SK-N-SH treated with all-trans-retinoic acid at 6 μM for 48 hours (cell line): ENCODE data around the gene MDGA2.

Source experiments
- ATAC-seq: fragments of 200-7000 bp; cut with Tn5 transposase; 3 replicates; pipeline ENCODE4 v1.9.1; 2020; ENCODE audit warnings: mild to moderate bottlenecking, moderate library complexity
- ARNTL ChIP-seq: fragments of 450-650 bp; formaldehyde crosslinking; IDR thresholded peaks from 2 replicates; pipeline ENCODE4 v1.5.0; 2020; ENCODE audit warnings: low read depth, mild to moderate bottlenecking, moderate library complexity, borderline replicate concordance
- BACH2 ChIP-seq: fragments of 250-450 bp; sonication (Bioruptor Pico); IDR thresholded peaks from 2 replicates; pipeline ENCODE4 v1.9.0; 2021; ENCODE audit warnings: mild to moderate bottlenecking, borderline replicate concordance
- ESRRG ChIP-seq: fragments of 250-450 bp; sonication (Bioruptor Pico); IDR thresholded peaks from 2 replicates; pipeline ENCODE4 v1.6.1; 2021; ENCODE audit warnings: mild to moderate bottlenecking
- GLIS3 ChIP-seq: fragments of 250-450 bp; sonication (Bioruptor Pico); IDR thresholded peaks from 2 replicates; pipeline ENCODE4 v1.5.0; 2020; ENCODE audit warnings: mild to moderate bottlenecking, moderate library complexity
- ISL1 ChIP-seq: fragments of 250-450 bp; sonication (Bioruptor Pico); IDR thresholded peaks from 2 replicates; pipeline ENCODE4 v2.1.2; 2022; ENCODE audit warnings: mild to moderate bottlenecking, moderate library complexity
- OSR1 ChIP-seq: fragments of 250-450 bp; sonication (Bioruptor Pico); IDR thresholded peaks from 2 replicates; pipeline ENCODE4 v1.8.0; 2022; ENCODE audit warnings: moderate library complexity, mild to moderate bottlenecking, inconsistent platforms
- PPARA ChIP-seq: fragments of 250-450 bp; sonication (Bioruptor Pico); IDR thresholded peaks from 2 replicates; pipeline ENCODE4 v1.5.0; 2020; ENCODE audit warnings: mild to moderate bottlenecking, borderline replicate concordance
- RARB ChIP-seq: fragments of 250-450 bp; sonication (Bioruptor Pico); IDR thresholded peaks from 2 replicates; pipeline ENCODE4 v1.8.0; 2021; ENCODE audit warnings: mild to moderate bottlenecking, moderate library complexity
- SNAI2 ChIP-seq: fragments of 250-450 bp; sonication (Bioruptor Pico); IDR thresholded peaks from 2 replicates; pipeline ENCODE4 v1.5.0; 2020; ENCODE audit warnings: mild to moderate bottlenecking, moderate library complexity
- TCF4 ChIP-seq: fragments of 250-450 bp; sonication (Bioruptor Pico); IDR thresholded peaks from 2 replicates; pipeline ENCODE4 v1.8.0; 2021; ENCODE audit warnings: mild to moderate bottlenecking, moderate library complexity, borderline replicate concordance
- ZC3H10 ChIP-seq: fragments of 250-450 bp; sonication (Bioruptor Pico); IDR thresholded peaks from 2 replicates; pipeline ENCODE4 v1.5.1; 2021; ENCODE audit warnings: mild to moderate bottlenecking, moderate library complexity
- ZFP3 ChIP-seq: fragments of 250-450 bp; sonication (Bioruptor Pico); IDR thresholded peaks from 2 replicates; pipeline ENCODE4 v1.5.0; 2020; ENCODE audit warnings: mild to moderate bottlenecking, moderate library complexity
- ZFP30 ChIP-seq: fragments of 450-650 bp; formaldehyde crosslinking; IDR thresholded peaks from 2 replicates; pipeline ENCODE4 v1.5.0; 2022; ENCODE audit warnings: mild to moderate bottlenecking, moderate library complexity
- ZNF565 ChIP-seq: fragments of 450-650 bp; formaldehyde crosslinking; conservative IDR thresholded peaks from 2 replicates; pipeline ENCODE4 v1.5.0; 2020; ENCODE audit warnings: low read depth, mild to moderate bottlenecking, moderate library complexity
- ZNF70 ChIP-seq: fragments of 450-650 bp; formaldehyde crosslinking; IDR thresholded peaks from 2 replicates; pipeline ENCODE4 v1.5.0; 2020; ENCODE audit warnings: mild to moderate bottlenecking, moderate library complexity
- ZNF8 ChIP-seq: fragments of 450-650 bp; formaldehyde crosslinking; IDR thresholded peaks from 2 replicates; pipeline ENCODE4 v1.5.0; 2020; ENCODE audit warnings: mild to moderate bottlenecking, moderate library complexity
- TF ChIP-seq, protein P1 (sequence below): fragments of 250-450 bp; sonication (Bioruptor Pico); IDR thresholded peaks from 2 replicates; pipeline ENCODE4 v1.8.0; 2021; ENCODE audit warnings: low read depth, mild to moderate bottlenecking, moderate library complexity, borderline replicate concordance
- TF ChIP-seq, protein P2 (sequence below): fragments of 250-450 bp; sonication (Bioruptor Pico); IDR thresholded peaks from 2 replicates; pipeline ENCODE4 v1.5.0; 2020; ENCODE audit warnings: mild to moderate bottlenecking, moderate library complexity
- TF ChIP-seq, protein P3 (sequence below): fragments of 250-450 bp; sonication (Bioruptor Pico); IDR thresholded peaks from 2 replicates; pipeline ENCODE4 v1.5.1; 2020; ENCODE audit warnings: low read depth, mild to moderate bottlenecking, moderate library complexity
- TF ChIP-seq, protein P4 (sequence below): fragments of 250-450 bp; sonication (Bioruptor Pico); IDR thresholded peaks from 2 replicates; pipeline ENCODE4 v1.8.0; 2020; ENCODE audit warnings: mild to moderate bottlenecking, moderate library complexity, borderline replicate concordance
- TF ChIP-seq, protein P5 (sequence below): fragments of 250-450 bp; sonication (Bioruptor Pico); IDR thresholded peaks from 2 replicates; pipeline ENCODE4 v1.5.1; 2021; ENCODE audit warnings: mild to moderate bottlenecking, moderate library complexity

Gene MDGA2

DNA sequence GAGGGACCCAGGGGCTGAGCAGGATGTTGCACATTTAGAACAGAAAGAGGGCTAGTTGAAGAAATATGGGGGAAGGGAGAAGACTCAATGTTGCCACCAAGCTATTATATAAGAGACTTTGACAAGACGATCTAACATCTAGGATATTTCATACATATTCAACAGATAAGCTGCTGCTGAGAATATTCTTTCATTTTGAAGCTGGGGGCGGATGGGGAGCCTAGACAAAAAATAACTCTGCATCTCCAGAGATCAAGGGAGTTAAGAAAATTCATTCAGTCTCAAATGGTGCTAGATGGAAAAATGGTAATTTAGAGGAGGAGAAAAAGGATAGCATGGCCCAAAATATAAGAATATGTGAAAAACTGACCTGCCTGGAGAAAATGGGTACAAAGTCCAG, 415.6 kb downstream of the MDGA2 start:
- no peak for ATAC-seq
- no peak for TF ChIP-seq TCF4 (CRISPR knock-in tag)
- TF ChIP-seq ISL1: no peak
- no peak for TF ChIP-seq BACH2 (CRISPR knock-in tag)
- TF ChIP-seq ZNF8 (CRISPR knock-in tag): no peak
- TF ChIP-seq ZNF565: no peak
- TF ChIP-seq, protein P1, sequence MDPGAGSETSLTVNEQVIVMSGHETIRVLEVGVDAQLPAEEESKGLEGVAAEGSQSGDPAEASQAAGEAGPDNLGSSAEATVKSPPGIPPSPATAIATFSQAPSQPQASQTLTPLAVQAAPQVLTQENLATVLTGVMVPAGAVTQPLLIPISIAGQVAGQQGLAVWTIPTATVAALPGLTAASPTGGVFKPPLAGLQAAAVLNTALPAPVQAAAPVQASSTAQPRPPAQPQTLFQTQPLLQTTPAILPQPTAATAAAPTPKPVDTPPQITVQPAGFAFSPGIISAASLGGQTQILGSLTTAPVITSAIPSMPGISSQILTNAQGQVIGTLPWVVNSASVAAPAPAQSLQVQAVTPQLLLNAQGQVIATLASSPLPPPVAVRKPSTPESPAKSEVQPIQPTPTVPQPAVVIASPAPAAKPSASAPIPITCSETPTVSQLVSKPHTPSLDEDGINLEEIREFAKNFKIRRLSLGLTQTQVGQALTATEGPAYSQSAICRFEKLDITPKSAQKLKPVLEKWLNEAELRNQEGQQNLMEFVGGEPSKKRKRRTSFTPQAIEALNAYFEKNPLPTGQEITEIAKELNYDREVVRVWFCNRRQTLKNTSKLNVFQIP (CRISPR knock-in tag): no peak
- no peak for TF ChIP-seq PPARA
- no peak for TF ChIP-seq ZC3H10 (CRISPR knock-in tag)
- TF ChIP-seq, protein P2, sequence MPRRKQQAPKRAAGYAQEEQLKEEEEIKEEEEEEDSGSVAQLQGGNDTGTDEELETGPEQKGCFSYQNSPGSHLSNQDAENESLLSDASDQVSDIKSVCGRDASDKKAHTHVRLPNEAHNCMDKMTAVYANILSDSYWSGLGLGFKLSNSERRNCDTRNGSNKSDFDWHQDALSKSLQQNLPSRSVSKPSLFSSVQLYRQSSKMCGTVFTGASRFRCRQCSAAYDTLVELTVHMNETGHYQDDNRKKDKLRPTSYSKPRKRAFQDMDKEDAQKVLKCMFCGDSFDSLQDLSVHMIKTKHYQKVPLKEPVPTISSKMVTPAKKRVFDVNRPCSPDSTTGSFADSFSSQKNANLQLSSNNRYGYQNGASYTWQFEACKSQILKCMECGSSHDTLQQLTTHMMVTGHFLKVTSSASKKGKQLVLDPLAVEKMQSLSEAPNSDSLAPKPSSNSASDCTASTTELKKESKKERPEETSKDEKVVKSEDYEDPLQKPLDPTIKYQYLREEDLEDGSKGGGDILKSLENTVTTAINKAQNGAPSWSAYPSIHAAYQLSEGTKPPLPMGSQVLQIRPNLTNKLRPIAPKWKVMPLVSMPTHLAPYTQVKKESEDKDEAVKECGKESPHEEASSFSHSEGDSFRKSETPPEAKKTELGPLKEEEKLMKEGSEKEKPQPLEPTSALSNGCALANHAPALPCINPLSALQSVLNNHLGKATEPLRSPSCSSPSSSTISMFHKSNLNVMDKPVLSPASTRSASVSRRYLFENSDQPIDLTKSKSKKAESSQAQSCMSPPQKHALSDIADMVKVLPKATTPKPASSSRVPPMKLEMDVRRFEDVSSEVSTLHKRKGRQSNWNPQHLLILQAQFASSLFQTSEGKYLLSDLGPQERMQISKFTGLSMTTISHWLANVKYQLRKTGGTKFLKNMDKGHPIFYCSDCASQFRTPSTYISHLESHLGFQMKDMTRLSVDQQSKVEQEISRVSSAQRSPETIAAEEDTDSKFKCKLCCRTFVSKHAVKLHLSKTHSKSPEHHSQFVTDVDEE (CRISPR knock-in tag): no peak
- TF ChIP-seq SNAI2: no peak
- TF ChIP-seq, protein P3, sequence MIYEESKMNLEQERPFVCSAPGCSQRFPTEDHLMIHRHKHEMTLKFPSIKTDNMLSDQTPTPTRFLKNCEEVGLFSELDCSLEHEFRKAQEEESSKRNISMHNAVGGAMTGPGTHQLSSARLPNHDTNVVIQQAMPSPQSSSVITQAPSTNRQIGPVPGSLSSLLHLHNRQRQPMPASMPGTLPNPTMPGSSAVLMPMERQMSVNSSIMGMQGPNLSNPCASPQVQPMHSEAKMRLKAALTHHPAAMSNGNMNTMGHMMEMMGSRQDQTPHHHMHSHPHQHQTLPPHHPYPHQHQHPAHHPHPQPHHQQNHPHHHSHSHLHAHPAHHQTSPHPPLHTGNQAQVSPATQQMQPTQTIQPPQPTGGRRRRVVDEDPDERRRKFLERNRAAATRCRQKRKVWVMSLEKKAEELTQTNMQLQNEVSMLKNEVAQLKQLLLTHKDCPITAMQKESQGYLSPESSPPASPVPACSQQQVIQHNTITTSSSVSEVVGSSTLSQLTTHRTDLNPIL (CRISPR knock-in tag): no peak
- no peak for TF ChIP-seq ZNF70 (CRISPR knock-in tag)
- TF ChIP-seq, protein P4, sequence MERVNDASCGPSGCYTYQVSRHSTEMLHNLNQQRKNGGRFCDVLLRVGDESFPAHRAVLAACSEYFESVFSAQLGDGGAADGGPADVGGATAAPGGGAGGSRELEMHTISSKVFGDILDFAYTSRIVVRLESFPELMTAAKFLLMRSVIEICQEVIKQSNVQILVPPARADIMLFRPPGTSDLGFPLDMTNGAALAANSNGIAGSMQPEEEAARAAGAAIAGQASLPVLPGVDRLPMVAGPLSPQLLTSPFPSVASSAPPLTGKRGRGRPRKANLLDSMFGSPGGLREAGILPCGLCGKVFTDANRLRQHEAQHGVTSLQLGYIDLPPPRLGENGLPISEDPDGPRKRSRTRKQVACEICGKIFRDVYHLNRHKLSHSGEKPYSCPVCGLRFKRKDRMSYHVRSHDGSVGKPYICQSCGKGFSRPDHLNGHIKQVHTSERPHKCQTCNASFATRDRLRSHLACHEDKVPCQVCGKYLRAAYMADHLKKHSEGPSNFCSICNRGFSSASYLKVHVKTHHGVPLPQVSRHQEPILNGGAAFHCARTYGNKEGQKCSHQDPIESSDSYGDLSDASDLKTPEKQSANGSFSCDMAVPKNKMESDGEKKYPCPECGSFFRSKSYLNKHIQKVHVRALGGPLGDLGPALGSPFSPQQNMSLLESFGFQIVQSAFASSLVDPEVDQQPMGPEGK (CRISPR knock-in tag): no peak
- TF ChIP-seq GLIS3 (CRISPR knock-in tag): no peak
- TF ChIP-seq ZFP3 (CRISPR knock-in tag): no peak
- TF ChIP-seq ZFP30 (CRISPR knock-in tag): no peak
- no peak for TF ChIP-seq OSR1 (CRISPR knock-in tag)
- no peak for TF ChIP-seq ESRRG (CRISPR knock-in tag)
- TF ChIP-seq, protein P5, sequence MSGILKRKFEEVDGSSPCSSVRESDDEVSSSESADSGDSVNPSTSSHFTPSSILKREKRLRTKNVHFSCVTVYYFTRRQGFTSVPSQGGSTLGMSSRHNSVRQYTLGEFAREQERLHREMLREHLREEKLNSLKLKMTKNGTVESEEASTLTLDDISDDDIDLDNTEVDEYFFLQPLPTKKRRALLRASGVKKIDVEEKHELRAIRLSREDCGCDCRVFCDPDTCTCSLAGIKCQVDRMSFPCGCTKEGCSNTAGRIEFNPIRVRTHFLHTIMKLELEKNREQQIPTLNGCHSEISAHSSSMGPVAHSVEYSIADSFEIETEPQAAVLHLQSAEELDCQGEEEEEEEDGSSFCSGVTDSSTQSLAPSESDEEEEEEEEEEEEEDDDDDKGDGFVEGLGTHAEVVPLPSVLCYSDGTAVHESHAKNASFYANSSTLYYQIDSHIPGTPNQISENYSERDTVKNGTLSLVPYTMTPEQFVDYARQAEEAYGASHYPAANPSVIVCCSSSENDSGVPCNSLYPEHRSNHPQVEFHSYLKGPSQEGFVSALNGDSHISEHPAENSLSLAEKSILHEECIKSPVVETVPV (CRISPR knock-in tag): no peak

DNA sequence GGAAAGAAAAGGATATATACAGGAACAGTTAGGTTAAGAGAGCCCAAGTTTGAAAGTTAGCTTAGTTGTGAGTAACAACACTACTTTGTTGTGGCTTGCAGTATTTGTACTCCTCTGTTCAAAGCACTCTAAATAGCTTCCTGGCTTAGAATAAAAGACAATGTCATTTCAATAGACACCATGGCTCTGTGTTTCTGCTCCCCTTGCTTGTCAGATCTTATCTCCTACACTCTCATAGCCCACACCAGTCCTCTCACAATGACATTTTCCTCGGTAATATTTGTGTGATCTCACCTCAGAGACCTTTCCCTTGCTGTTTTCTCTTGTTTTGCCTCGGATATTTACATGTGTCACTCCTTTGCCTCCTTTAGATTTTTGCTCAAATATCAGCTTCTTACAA, 418.4 kb downstream of the MDGA2 start:
- no peak for ATAC-seq
- TF ChIP-seq, protein P1 (CRISPR knock-in tag): no peak
- no peak for TF ChIP-seq GLIS3 (CRISPR knock-in tag)
- no peak for TF ChIP-seq ZFP30 (CRISPR knock-in tag)
- no peak for TF ChIP-seq SNAI2
- TF ChIP-seq, protein P4 (CRISPR knock-in tag): no peak
- TF ChIP-seq, protein P5 (CRISPR knock-in tag): no peak
- no peak for TF ChIP-seq RARB (CRISPR knock-in tag)
- TF ChIP-seq ZNF8 (CRISPR knock-in tag): no peak
- TF ChIP-seq, protein P2 (CRISPR knock-in tag): no peak
- no peak for TF ChIP-seq ISL1
- no peak for TF ChIP-seq ARNTL (CRISPR knock-in tag)
- TF ChIP-seq ESRRG (CRISPR knock-in tag): no peak
